RWPE1 (cell line): ENCODE measurements around the gene PET100.

Experiments
- CTCF ChIA-PET: fragments of 350-600 bp; sonication (Branson Sonifier 250); formaldehyde crosslinking; extraction: SDS; loops from one replicate; lab custom pipeline; 2021; lab: Yijun Ruan, JAX
- POLR2A ChIA-PET: fragments of 400-600 bp; formaldehyde crosslinking; extraction: SDS; loops from one replicate; lab custom pipeline; 2020; ENCODE audit warnings: antibody characterized with exemption; ENCODE audit not compliant: low non-redundant PET; lab: Yijun Ruan, JAX
- DNase-seq: peaks from one replicate; pipeline ENCODE4 v3.0.0; 2012; ENCODE audit warnings: low spot score
- H3K27ac ChIP-seq: fragments of 450-650 bp; 2 replicates; pipeline ENCODE4 v1.5.1; 2017
- TF ChIP-seq, protein P1 (sequence below): fragments of 450-650 bp; conservative IDR thresholded peaks from 2 replicates; pipeline ENCODE4 v1.5.1; 2017; ENCODE audit warnings: low read depth, mild to moderate bottlenecking

PET100 gene

GRCh38 chr19:7646426-7646700 lies 16.8 kb downstream of the PET100 start:
- TF ChIP-seq, protein P1, sequence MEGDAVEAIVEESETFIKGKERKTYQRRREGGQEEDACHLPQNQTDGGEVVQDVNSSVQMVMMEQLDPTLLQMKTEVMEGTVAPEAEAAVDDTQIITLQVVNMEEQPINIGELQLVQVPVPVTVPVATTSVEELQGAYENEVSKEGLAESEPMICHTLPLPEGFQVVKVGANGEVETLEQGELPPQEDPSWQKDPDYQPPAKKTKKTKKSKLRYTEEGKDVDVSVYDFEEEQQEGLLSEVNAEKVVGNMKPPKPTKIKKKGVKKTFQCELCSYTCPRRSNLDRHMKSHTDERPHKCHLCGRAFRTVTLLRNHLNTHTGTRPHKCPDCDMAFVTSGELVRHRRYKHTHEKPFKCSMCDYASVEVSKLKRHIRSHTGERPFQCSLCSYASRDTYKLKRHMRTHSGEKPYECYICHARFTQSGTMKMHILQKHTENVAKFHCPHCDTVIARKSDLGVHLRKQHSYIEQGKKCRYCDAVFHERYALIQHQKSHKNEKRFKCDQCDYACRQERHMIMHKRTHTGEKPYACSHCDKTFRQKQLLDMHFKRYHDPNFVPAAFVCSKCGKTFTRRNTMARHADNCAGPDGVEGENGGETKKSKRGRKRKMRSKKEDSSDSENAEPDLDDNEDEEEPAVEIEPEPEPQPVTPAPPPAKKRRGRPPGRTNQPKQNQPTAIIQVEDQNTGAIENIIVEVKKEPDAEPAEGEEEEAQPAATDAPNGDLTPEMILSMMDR = no peak
- POLR2A ChIA-PET = no interaction called here
- no peak for DNase-seq
- H3K27ac ChIP-seq = no peak overlapping the region
- CTCF ChIA-PET = no interaction called here

DNA sequence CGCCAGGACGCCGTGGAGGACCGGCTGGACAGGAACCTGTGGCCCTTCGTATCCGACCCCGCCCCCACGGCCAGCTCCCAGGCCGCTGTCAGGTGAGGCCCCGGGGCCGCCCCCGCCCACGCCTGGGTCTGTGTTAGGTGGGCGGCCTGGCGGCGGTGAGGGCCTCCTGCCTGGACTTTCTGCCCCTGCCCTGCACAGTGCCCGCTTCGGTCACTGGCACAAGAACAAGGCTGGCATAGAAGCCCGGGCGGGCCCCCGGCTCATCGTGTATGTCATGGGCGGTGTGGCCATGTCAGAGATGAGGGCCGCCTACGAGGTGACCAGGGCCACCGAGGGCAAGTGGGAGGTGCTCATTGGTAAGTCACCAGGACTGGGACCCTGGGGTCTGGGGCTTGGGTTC lies 17.6 kb downstream of the PET100 start:
- TF ChIP-seq, protein P1 = no peak
- no peak overlapping the region for H3K27ac ChIP-seq

GRCh38 chr19:7648265-7649014 lies 18.8 kb downstream of the PET100 start:
- H3K27ac ChIP-seq = no peak overlapping the region
- ChIA-PET CTCF (no interaction called here), POLR2A (interaction anchor here (0.6 kb wide), 1 partner anchor 146 kb away, joined by 3 read pairs; no protein-coding TSS in a partner anchor)
- TF ChIP-seq, protein P1 = no peak
- DNase-seq = no peak

More for the DNA sequence above, 17.6 kb downstream of the PET100 start:
- no peak for DNase-seq
- POLR2A ChIA-PET = no interaction called here
- CTCF ChIA-PET = no interaction called here

DNA sequence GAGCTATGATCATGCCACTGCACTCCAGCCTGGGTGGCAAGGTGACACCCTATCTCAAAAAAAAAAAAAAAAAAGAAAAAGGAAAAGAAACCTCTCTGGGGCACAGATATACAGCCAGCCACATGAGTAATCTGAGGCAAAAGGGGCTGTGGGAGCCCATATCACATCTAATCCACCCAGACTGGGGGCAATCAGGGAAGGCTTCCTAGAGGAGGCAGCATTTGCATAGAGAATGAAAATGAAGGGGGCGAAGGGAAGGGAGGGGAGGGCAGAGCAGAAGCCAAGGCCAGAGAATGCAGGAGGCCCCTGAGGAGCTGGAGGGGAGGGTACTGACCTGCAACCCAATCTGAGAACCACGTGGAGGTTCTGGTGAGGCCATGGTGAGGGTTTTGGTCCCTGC lies 20.6 kb downstream of the PET100 start:
- TF ChIP-seq, protein P1 = no peak
- no peak for DNase-seq
- H3K27ac ChIP-seq = no peak overlapping the region
- CTCF ChIA-PET = no interaction called here
- POLR2A ChIA-PET = interaction anchor here (0.6 kb wide), 1 partner anchor 253 kb away, joined by 5 read pairs; no protein-coding TSS in a partner anchor

- ChIA-PET POLR2A (no interaction called here), CTCF (interaction anchor here (0.8 to 1.6 kb wide), 2 partner anchors 14 to 1056 kb away, joined by 3 to 4 read pairs; no protein-coding TSS in a partner anchor)
- H3K27ac ChIP-seq = peak overlapping the region; percentile 44
- TF ChIP-seq, protein P1 = peak; percentile 94
- peak; percentile 78 for DNase-seq
These were observed 22.6 kb downstream of the PET100 start for GRCh38 chr19:7652061-7652641.

- no peak overlapping the region for H3K27ac ChIP-seq
- DNase-seq = peak; percentile 33
- TF ChIP-seq, protein P1 = no peak
- POLR2A ChIA-PET = no interaction called here
- CTCF ChIA-PET = interaction anchor here (0.5 kb wide), 1 partner anchor 10 kb away, joined by 3 read pairs; no protein-coding TSS in a partner anchor
These were observed 24.8 kb downstream of the PET100 start for GRCh38 chr19:7654401-7654800.
